ENCODE measurements around the gene RPL4.

RPL4 gene

GRCh38 chr15:66459818-66460615, 44.6 kb downstream of the RPL4 start:
- H3K27ac ChIP-seq (ENCODE audit: low read length): no peak overlapping the region
- H3K79me2 ChIP-seq (ENCODE audit: insufficient read depth, low read length): no peaks in the 10 kb centered on the region
- peaks cover 35% of the 10 kb centered on the region for H3K36me3 ChIP-seq (ENCODE audit: insufficient read depth, low read length)
- H2AFZ ChIP-seq (ENCODE audit: low read depth, low read length): no peak overlapping the region
- no peaks in the 10 kb centered on the region; the same call in 1 of the 2 replicates for H4K20me1 ChIP-seq (ENCODE audit: insufficient read depth, low read length)
- DNase-seq: no peak
- no peaks in the 10 kb centered on the region for H3K9me3 ChIP-seq (ENCODE audit: insufficient read depth, low read length, severe bottlenecking)
- no peak overlapping the region for H3K4me3 ChIP-seq (ENCODE audit: low read depth in 1 of 2, low read length in 2 of 2)
- H3K9ac ChIP-seq (ENCODE audit: low read depth, low read length): no peak overlapping the region
- no peaks in the 10 kb centered on the region for H3K4me1 ChIP-seq (ENCODE audit: insufficient read depth, low read length)
- H3K4me2 ChIP-seq (ENCODE audit: insufficient read depth, low read length): no peak overlapping the region
- no peak for ATAC-seq (ENCODE audit: insufficient read depth, low read depth)
- TF ChIP-seq, protein P1, sequence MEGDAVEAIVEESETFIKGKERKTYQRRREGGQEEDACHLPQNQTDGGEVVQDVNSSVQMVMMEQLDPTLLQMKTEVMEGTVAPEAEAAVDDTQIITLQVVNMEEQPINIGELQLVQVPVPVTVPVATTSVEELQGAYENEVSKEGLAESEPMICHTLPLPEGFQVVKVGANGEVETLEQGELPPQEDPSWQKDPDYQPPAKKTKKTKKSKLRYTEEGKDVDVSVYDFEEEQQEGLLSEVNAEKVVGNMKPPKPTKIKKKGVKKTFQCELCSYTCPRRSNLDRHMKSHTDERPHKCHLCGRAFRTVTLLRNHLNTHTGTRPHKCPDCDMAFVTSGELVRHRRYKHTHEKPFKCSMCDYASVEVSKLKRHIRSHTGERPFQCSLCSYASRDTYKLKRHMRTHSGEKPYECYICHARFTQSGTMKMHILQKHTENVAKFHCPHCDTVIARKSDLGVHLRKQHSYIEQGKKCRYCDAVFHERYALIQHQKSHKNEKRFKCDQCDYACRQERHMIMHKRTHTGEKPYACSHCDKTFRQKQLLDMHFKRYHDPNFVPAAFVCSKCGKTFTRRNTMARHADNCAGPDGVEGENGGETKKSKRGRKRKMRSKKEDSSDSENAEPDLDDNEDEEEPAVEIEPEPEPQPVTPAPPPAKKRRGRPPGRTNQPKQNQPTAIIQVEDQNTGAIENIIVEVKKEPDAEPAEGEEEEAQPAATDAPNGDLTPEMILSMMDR (IDR thresholded peaks at IDR 0.05; ENCODE audit: borderline replicate concordance, extremely low read depth, low read length, poor library complexity, severe bottlenecking): no peak
- TF ChIP-seq EZH2 (IDR thresholded peaks at IDR 0.05; ENCODE audit: borderline replicate concordance, low read depth, low read length, severe bottlenecking): no peak
- no peaks in the 10 kb centered on the region for H3K27me3 ChIP-seq (ENCODE audit: insufficient read depth, low read length, poor library complexity)

DNA sequence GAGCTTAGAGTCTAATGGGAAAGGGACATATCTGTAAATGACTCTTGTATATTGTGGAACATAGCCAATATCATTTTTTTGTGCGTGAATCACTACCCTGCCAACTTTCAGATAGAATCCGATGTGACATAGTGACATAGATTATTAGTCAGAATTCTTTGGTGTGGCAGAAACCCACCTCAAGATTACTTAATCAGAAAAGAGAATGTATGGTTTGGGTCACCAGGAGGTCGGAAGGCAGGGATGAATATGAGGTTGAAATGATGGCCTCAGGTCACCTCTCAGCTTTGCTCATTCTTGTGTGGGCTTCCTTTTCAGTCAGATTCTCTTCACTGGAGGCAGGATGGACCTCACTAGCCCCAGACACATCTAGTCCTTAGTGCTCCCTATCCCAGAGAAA, 48.4 kb downstream of the RPL4 start:
- no peaks in the 10 kb centered on the region for H3K9me3 ChIP-seq (ENCODE audit: insufficient read depth, low read length, severe bottlenecking)
- no peak for TF ChIP-seq EZH2 (IDR thresholded peaks at IDR 0.05; ENCODE audit: borderline replicate concordance, low read depth, low read length, severe bottlenecking)
- TF ChIP-seq, protein P1 (IDR thresholded peaks at IDR 0.05; ENCODE audit: borderline replicate concordance, extremely low read depth, low read length, poor library complexity, severe bottlenecking): no peak
- H4K20me1 ChIP-seq (ENCODE audit: insufficient read depth, low read length): no peaks in the 10 kb centered on the region; the same call in 1 of the 2 replicates
- no peak overlapping the region for H3K27ac ChIP-seq (ENCODE audit: low read length)
- no peaks in the 10 kb centered on the region for H3K4me1 ChIP-seq (ENCODE audit: insufficient read depth, low read length)
- H3K79me2 ChIP-seq (ENCODE audit: insufficient read depth, low read length): no peaks in the 10 kb centered on the region
- H2AFZ ChIP-seq (ENCODE audit: low read depth, low read length): no peak overlapping the region
- H3K36me3 ChIP-seq (ENCODE audit: insufficient read depth, low read length): peaks cover 28% of the 10 kb centered on the region
- H3K4me2 ChIP-seq (ENCODE audit: insufficient read depth, low read length): no peak overlapping the region
- H3K9ac ChIP-seq (ENCODE audit: low read depth, low read length): no peak overlapping the region
- H3K4me3 ChIP-seq (ENCODE audit: low read depth in 1 of 2, low read length in 2 of 2): no peak overlapping the region
- H3K27me3 ChIP-seq (ENCODE audit: insufficient read depth, low read length, poor library complexity): no peaks in the 10 kb centered on the region
- DNase-seq: no peak
- no peak for ATAC-seq (ENCODE audit: insufficient read depth, low read depth)

DNA sequence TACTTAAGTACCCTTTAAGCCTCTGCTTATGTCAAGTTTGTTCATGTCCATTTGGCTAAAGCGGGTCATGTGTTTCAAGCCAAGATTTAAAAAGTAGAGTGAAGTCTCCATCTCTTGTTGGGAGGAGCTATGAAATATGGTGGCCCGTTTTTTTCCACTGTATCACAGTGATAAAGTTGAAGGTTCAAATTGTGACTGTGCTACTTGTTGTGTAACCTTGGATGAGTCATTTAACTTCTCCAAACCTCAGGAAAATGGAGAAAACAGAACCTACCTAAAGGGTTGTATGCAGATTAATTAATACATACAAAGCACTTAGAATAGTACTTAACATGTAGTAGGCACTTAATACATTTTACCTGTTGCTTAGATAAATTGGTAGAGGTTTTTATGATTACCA, 50.5 kb downstream of the RPL4 start:
- Histone ChIP-seq H3K4me1 (ENCODE audit: insufficient read depth, low read length) (no peaks in the 10 kb centered on the region), H3K27ac (ENCODE audit: low read length) (no peak overlapping the region), H3K4me3 (ENCODE audit: low read depth in 1 of 2, low read length in 2 of 2) (no peak overlapping the region), H2AFZ (ENCODE audit: low read depth, low read length) (no peak overlapping the region), H3K4me2 (ENCODE audit: insufficient read depth, low read length) (no peak overlapping the region), H4K20me1 (ENCODE audit: insufficient read depth, low read length) (no peaks in the 10 kb centered on the region), H3K27me3 (ENCODE audit: insufficient read depth, low read length, poor library complexity) (no peaks in the 10 kb centered on the region), H3K9me3 (ENCODE audit: insufficient read depth, low read length, severe bottlenecking) (no peaks in the 10 kb centered on the region), H3K9ac (ENCODE audit: low read depth, low read length) (no peak overlapping the region), H3K36me3 (ENCODE audit: insufficient read depth, low read length) (peaks cover 21% of the 10 kb centered on the region), H3K79me2 (ENCODE audit: insufficient read depth, low read length) (no peaks in the 10 kb centered on the region)
- TF ChIP-seq, protein P1 (IDR thresholded peaks at IDR 0.05; ENCODE audit: borderline replicate concordance, extremely low read depth, low read length, poor library complexity, severe bottlenecking): no peak
- no peak for TF ChIP-seq EZH2 (IDR thresholded peaks at IDR 0.05; ENCODE audit: borderline replicate concordance, low read depth, low read length, severe bottlenecking)
- no peak for ATAC-seq (ENCODE audit: insufficient read depth, low read depth)
- no peak for DNase-seq

All from DND-41 (cell line).